GM12872 (cell line): ENCODE measurements around the gene ATP6V1G1.

Source experiments
- TF ChIP-seq, protein P1 (sequence below): IDR thresholded peaks from 3 replicates; pipeline ENCODE4 v1.5.1; 2011; ENCODE audit warnings: low read depth, mild to moderate bottlenecking, low read length, moderate library complexity; ENCODE audit not compliant: insufficient read depth

ATP6V1G1 gene

DNA sequence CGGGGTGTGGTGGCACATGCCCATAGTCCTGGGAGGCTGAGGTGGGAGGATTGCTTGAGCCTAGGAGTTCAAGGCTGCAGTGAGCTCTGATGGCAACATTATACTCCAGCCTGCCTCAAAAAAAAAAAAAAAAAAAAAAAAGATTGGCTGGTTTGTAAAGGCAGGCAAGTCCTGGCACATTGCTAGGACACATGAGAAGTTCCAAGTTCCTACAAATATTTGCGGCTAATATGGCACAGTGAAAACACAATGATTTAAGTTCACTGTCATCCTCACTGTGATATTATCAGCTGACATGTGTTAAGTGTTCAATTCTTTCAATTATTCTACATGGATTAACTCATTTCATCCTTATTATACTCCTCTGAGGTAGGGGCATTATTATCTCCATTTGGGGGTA lies 43.6 kb downstream of the ATP6V1G1 start:
- TF ChIP-seq, protein P1, sequence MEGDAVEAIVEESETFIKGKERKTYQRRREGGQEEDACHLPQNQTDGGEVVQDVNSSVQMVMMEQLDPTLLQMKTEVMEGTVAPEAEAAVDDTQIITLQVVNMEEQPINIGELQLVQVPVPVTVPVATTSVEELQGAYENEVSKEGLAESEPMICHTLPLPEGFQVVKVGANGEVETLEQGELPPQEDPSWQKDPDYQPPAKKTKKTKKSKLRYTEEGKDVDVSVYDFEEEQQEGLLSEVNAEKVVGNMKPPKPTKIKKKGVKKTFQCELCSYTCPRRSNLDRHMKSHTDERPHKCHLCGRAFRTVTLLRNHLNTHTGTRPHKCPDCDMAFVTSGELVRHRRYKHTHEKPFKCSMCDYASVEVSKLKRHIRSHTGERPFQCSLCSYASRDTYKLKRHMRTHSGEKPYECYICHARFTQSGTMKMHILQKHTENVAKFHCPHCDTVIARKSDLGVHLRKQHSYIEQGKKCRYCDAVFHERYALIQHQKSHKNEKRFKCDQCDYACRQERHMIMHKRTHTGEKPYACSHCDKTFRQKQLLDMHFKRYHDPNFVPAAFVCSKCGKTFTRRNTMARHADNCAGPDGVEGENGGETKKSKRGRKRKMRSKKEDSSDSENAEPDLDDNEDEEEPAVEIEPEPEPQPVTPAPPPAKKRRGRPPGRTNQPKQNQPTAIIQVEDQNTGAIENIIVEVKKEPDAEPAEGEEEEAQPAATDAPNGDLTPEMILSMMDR = no peak

DNA sequence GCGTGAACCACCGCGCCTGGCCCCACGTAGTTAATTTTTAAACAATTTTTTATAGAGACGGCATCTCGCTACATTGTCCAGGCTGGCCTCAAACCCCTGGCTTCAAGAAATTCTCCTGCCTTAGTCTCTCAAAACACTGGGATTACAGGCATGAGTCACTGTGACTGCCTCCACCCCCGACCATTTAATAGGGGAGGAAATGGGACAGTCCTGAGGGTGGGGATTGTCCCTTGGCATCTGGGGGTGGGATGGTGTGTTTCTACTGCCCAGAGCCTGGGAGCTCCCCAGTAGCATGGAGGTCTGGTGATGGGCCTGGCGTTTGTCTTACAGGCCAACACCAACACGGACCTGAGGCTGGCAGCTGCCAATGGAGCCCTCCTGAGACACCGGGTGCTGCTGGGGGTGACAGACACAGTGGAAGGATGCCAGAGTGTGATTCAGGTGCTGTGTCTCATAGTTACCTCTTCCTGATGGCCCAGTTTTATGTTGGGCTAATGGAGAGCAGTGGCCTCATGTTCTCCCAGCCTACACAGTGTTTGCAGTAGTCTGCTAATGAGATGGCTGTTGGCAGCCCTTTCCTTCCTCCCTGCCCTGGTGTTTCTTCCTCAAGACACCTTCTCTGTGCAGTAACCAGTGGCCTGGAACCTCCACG lies 46.0 kb downstream of the ATP6V1G1 start:
- TF ChIP-seq, protein P1 = no peak

DNA sequence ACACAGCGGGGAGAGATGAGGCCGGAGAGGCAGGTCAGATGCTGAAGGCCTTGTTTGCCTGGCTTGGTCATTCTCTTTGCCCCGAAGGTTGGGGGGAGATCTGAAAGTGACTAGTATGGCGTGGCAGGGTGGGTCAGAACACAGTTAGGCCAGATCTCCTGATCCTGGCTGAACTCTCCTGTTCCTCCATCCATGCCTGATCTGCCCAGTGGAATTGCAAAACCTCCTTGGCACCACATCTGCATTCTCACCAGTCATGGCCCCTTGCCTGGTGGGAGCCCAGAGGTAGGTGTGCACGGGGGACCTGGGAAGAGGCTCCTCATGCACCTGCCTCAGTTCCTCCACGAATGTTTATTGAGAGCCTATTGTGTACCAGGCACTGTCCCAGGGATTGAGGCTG lies 46.8 kb downstream of the ATP6V1G1 start:
- TF ChIP-seq, protein P1 = no peak

DNA sequence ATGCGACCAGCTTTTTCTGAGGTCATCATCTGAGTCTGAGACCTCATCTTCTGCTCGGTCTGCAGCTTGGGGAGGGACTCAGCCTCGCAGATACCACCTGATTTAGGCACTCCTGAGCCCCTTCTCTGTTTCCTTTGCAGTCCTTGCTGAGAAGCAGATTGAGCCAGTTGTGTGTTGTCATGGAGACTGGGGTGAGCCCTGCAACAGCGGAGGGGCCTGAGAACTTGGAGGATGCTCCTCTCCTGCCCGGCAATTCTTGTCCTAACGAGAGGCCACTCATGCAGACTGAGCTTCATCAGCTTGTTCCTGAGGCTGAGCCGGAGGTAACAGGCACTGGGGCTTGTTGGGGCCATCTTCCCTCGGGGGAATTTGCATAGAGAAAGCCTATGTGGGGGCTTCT lies 50.8 kb downstream of the ATP6V1G1 start:
- TF ChIP-seq, protein P1 = no peak

- TF ChIP-seq, protein P1 = no peak
Measured at GRCh38 chr9:114641967-114642366, 54.4 kb downstream of the ATP6V1G1 start.

GRCh38 chr9:114643001-114643400 lies 55.4 kb downstream of the ATP6V1G1 start:
- TF ChIP-seq, protein P1 = no peak

- TF ChIP-seq, protein P1 = no peak
Measured at GRCh38 chr9:114643896-114644295, 56.3 kb downstream of the ATP6V1G1 start.
